CD4-positive, alpha-beta T cell treated with Interleukin-15 for 4 hours (primary cell): ENCODE results near the gene NOL7.

Source experiments
- DNase-seq: peaks from one replicate; pipeline ENCODE4 v3.0.0-alpha.2; 2020; ENCODE audit warnings: low spot score

The NOL7 gene

DNA sequence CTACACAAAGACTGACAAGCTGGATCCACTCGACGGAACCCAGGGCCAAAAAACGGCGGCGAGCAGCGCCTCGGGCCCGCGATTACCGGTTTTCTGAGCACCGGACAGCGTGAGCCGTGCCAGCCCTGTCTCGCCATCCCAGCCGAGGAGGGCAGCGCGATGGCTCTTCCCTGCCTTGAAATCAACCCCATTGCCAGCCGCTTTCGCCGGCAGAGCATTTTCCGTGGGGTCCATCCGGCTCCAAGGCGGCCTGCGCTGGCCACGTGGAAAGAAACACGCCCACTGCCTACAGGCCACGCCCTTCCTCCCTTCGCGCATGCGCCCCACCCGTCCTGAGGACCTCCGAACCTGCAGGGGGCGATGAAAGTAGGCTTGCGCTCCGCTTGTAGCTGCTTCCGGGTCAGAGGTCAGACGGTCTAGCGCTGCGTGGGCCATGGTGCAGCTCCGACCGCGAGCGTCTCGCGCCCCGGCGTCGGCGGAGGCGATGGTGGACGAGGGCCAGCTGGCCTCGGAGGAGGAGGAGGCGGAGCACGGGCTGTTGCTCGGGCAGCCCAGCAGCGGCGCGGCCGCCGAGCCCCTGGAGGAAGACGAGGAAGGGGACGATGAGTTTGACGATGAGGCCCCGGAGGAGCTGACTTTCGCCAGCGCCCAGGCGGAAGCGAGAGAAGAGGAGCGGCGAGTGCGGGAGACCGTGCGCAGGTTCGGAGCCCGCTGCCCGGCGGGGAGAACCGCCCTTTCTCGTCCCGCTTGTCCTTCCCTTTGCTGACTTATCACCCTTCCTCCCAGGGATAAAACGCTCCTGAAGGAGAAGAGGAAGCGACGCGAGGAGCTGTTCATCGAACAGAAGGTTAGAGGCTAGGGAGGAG lies at the start of gene NOL7:
Gene NOL7, plus strand, starts transcription at position 410 of the 866 bp plus-strand sequence. Its CDS starts 24 bp downstream, at position 434.
- DNase-seq: peak; percentile 98

DNA sequence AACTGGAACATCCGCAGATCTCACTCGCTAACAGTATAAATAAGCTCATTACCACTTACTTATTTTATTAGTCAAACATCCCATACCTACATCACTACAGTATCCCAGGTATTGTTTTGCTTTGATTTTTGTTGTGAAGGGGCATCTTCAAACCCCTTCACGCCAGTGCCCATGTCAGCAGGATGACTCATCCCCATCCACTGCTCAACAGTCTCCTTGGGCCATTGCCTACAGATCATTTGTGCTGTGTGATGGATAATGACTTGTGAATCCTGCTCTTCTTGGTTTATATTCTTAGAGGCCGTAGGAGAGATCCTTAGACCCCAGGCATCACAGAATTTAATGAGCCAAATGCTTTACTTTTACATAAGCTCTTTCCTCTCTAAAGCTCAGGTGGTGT lies 49.2 kb upstream of the NOL7 start:
- DNase-seq: no peak

- no peak for DNase-seq
These were observed 48.6 kb upstream of the NOL7 start for GRCh38 chr6:13566500-13566899.

DNA sequence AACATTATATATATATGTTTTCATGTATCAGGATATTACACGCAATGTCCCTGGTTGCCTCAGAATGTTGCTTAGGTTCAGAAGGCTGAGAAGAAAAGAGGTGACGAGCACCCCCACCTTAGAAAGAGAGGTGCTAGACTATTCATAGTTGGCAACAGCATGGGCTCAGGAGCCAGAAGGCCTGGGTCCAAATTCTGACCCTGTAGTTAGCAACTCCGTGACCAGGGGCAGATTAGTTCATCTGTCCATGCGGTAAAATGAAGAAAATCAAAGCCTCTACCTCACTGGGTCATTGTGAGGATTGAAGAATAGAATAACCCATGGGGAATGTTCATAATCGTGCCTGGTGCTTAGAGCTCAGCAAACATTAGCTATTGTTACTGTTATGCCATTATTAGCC lies 46.2 kb upstream of the NOL7 start:
- no peak for DNase-seq

DNA sequence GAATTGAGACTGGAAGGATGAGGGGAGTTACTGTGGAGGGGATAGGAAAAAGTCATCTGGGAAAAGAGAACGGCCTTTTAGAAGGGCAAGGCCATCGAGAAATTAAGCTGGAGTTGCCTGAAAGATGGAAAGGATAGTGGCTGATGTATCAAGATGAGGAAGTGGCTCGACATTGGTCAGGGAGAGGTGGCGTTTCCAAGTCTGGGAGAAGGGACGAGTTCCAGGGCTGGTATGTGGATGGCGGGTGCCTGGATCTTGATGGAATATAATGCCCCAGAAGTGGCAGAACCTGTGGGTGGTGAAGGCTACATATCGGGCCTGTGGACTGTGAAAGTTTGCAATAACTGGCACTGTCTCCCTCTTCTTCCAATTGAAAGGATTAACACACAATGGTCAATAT lies 42.9 kb upstream of the NOL7 start:
- no peak for DNase-seq

DNA sequence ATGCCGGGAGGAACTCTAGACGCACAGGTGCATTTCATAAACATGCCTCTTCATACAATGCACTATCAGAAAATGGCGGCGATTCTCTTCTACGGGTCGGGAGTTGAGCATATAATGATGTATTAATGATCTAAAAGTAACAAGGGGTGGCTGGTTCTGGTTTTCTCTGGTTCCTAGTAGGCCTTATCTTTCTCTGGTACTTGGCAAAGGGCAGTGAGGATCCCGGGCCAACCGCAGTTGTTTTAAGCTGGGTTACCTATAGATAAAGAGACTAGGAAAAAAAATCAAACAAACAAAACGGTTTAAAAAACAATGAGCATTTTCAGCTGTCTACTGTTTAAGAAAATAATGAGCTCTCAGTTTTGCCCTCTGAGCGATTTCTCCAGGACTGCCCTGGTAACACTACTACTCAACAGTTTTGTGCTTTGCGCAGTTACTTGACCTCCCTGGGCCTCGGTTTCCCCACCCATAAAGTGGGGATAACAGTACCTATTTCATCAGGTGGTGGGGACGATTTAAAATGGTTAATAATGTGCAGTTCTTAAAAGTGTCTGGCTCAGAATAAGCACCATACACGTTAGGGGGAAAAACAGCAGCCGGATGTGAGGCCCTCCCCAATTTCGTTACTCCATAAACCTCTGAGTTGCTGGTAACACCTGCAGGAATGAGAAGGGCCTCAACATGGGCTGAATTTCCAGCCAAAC lies 42.0 kb upstream of the NOL7 start:
- DNase-seq: no peak

GRCh38 chr6:13573669-13574110 lies 41.4 kb upstream of the NOL7 start:
- DNase-seq: peak; percentile 3

DNA sequence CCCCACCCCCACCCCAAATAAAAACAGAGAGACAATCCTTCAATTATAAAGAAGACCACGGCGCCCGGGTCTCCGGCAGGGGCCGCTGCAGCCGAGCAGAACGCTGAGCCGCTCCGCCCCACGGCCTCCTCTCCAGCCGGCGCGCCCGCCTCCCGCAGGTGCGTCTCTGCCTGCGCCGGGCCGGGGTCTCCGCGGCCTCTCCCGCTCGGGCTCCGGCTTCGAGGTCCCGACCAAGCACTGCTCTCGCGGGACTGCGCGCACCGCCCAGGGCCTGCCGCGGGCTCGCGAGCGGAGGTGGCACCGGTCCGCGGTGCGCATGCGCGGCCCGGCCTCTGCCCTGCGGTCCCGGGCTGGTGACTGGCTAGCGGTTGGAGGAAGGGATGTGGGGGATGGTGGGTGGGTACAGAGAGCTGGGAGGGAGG lies 41.0 kb upstream of the NOL7 start:
- DNase-seq: peak; percentile 93

DNA sequence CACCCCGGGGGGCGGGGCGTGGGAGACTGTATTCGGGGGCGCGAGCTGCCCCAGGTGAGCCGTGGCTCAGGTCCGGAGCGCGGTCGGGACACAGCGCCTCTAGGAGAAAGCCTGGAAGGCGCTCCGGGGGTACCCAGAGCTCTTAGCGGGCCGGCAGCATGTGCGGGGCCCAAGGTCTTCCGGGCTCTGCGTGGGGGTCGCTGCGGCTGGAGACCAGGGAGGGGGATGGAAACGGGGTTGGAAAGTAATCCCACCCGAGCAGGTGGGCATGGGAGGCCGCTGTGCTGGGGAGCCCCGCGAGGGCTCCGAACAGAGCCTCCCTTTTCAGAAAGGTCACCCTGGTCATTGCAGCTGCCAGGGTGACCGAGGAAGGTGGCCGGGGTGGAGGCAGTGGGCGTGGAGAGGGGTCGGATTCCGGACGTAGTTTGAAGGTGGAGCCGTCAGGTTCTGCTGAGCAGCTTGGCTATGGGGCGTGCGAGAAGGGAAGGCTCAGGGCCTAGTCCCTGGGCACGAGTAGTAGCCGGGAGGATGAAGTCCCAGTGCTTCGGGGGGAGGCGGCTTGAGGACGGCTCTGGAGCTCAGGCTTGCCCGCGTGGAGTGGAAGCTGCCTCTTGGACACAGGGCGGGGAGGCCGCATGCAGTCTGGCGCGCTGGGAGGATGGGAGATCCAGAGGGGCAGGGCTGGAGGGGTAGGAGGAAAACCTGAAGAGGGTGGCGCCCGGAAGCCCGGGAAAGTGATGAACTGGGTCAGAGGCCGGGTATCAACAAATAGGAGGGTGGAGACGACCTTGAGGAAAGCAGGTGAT lies 40.4 kb upstream of the NOL7 start, which contains the start of gene SIRT5:
Gene SIRT5, plus strand, starts transcription at position 31 of the 806 bp plus-strand sequence. CDS start 9,510 bp downstream, outside the sequence.
- peak; percentile 77 for DNase-seq

- DNase-seq: no peak
These were observed 39.8 kb upstream of the NOL7 start for GRCh38 chr6:13575377-13575775.

DNA sequence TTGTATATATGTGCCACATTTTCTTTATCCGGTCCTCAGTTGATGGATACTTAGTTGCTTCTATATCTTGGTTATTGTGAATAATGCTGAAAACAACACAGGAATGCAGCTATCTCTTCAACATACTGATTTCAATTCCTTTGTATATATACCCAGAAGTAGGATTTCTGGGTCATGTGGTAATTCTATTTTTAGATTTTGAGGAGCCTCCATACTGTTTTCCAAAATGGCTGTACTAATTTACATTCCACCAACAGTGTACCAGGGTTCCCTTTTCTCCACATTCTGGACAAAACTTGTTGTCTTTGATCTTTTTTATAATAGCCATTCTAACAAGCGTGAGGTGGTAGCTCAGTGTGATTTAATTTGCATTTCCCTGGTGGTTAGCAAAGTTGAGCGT lies 39.1 kb upstream of the NOL7 start:
- no peak for DNase-seq

DNA sequence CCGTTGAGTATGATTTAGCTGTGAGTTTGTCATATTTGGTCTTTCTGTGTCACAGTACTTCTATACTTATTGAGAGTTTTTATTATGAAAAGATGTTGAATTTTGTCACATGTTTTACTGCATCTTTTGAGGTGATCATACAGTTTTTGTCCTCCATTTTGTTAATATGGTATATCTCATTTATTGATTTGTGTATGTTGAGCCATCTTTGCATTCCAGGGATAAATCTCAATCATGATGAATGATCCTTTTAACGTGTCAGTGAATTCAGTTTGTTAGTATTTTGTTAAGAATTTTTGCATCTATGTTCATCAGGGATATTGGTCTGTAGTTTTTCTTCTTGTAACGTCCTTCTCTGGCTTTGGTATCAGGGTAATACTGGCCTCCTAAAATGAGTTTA lies 37.2 kb upstream of the NOL7 start:
- no peak for DNase-seq

GRCh38 chr6:13579911-13580310 lies 35.2 kb upstream of the NOL7 start:
- DNase-seq: no peak

DNA sequence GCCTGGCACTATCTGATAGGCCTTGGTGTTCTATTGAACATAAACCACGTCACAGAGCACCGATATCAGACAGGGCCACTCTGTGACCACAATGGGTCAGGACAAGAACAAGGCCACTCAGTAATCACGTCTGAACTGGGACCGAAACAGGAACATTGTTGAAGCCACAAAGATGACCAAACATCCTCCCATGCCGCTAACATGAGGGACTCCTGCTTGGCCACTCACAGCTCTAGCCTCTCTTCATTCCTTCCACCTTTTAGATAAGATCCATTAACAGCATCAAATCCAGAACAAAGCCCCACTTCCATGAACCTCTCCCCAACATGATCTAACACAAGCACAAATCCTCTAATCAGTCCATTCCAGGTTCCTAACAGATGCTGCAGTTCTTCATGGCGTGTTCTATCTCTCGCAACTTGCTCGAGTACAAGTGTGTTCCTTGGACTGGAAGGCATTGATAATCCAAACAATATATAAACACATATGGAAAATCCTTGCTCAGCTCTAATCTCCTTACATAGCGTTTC lies 33.4 kb upstream of the NOL7 start:
- DNase-seq: no peak

- DNase-seq: no peak
These were observed 28.3 kb upstream of the NOL7 start for GRCh38 chr6:13586603-13587542.

DNA sequence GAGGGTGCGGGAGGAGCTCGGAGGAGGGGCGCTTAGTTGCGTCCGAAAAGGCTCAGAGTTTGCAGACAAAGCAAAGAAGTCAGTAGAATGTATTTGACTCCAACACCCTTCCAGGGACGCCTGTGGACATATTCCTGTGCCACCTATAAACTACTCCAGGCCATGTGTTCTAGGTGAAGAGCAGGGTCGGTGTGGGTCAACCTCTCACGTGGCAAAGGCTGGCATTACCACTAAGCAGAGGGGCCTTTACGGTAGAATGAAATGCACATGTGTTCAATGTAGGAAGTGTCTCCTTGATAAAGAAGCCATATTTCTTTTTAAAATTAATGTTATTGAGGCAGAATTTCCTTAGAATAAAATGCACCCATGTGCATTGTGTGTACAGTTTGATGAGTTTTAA lies 25.3 kb upstream of the NOL7 start:
- no peak for DNase-seq

DNA sequence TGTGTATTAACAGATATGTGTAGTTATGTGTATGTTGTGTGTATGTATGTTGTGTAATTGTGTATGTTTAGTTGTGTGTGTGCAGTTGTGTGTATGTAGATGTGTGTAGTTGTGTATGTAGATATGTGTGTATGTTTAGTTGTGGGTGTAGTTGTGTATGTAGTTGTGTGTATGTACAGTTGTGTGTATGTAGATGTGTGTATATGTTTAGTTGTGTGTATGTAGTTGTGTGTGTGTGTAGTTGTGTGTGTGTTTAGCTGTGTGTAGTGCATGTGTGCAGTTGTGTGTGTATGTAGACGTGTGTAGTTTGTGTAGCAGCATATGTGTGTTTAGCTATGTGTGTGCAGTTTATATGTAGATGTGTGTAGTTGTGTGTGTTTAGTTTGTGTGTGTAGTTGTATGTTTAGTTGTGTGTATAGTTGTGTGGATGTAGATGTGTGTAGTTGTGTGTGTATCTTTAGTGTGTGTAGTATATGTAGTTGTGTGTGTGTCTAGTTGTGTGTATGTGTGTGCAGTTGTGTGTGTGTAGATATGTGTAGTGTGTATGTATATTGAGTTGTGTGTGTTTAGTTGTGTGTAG lies 24.5 kb upstream of the NOL7 start:
- no peak for DNase-seq

DNA sequence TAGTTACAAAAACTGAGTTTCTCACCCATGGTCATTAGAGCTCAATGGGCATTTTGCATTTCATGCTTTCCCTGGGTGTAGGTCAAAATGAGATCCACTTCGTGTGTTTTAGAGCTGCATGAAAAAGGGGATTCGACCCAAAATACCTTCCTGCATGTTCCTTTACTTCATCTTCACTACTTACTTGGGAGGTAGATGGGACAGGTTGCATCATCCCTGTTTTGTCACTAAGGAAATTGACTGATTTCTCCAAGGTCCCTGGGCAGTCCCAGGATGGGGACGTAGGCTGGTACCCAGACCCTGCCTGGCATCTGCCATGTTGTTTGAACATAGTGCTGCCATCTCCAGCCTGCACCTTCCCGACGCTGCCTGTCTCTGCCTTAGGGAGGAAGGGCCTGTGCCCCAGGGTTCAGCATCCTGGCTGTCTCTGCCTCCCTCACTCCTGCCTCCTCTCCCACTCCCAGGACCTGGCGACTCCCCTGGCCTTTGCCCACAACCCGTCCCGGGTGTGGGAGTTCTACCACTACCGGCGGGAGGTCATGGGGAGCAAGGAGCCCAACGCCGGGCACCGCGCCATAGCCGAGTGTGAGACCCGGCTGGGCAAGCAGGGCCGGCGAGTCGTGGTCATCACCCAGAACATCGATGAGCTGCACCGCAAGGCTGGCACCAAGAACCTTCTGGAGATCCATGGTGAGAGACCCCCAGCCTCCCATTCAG lies 23.8 kb upstream of the NOL7 start:
- no peak for DNase-seq

GRCh38 chr6:13593103-13593502 lies 22.0 kb upstream of the NOL7 start:
- no peak for DNase-seq

DNA sequence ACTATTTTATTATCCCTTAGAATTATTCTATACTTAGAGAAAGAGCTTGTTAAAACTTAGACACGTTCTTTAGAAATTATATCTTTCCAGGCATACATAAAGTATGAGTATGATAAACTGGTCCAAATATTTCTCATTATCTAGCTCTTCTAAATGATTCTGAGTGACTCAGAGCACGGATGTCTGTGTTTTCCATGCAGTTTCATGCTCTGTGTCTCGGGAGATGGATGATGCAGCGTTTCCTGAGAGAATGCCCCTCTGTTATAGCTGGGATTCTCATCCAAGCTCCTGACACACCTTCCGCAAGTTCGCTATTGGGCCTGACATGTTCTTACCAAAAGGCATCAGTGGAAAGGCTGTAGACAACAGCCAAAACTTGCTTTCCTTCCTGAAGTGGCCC lies 21.4 kb upstream of the NOL7 start:
- DNase-seq: no peak
